Stimulated activated CD8-positive, alpha-beta memory T cell treated with anti-CD3 and anti-CD28 coated beads, Interleukin-15, amount 100 ng/mL, for 48 hours (primary cell): ENCODE data around the gene SPOPL.

Experiments
- DNase-seq, 2 donors: peaks; one replicate each; pipeline ENCODE4 v3.0.0-alpha.2; 2020; ENCODE audit warnings: low read depth in 2 of 2

The SPOPL gene

DNA sequence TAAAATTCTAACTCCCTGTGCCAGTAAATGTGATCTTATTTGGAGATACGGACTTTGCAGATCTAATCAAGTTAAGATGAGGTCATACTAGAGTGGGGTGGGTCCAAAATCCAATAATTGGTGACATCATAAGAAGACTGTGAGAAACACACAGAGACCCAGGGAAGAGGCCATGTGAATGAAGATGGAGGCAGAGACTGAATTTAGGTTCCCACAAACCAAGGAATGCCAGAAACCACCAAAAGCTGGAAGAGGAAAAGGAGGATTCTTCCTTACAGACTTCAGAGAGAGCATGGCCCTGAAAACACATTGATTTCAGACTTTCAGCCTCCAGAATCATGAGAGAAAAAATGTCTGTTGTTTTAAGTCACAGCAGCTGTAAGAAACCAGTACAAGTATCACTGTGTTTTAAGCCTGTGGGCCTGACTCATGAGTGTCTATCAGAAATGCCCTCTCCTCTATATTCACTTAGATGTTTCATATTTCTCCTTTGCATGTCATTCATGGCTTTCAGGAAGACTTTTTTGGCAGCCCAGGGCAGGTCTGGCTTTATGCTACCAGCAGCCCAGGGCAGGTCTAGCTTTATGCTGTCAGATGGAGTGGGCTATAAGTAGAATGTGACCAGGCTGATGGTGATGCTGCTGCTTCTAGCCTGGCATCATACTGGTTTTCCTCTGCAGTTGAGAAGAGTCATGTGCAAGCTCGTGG lies 100.0 kb downstream of the SPOPL start:
- no peak for DNase-seq

DNA sequence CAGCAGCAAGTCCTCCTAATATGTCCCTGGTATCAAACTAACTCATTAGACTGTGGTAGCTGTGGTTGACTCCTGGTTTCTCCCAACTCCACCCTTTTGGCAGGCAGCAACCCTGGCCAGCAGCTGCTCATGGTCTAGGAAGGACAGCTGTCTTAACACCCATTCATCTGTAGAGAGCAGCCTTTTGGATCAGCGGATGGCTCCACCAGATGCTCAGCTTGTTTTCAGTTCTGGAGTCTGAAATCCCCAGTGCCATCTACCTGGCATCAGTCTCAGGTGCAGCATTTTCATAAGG lies 100.5 kb downstream of the SPOPL start:
- DNase-seq: no peak

DNA sequence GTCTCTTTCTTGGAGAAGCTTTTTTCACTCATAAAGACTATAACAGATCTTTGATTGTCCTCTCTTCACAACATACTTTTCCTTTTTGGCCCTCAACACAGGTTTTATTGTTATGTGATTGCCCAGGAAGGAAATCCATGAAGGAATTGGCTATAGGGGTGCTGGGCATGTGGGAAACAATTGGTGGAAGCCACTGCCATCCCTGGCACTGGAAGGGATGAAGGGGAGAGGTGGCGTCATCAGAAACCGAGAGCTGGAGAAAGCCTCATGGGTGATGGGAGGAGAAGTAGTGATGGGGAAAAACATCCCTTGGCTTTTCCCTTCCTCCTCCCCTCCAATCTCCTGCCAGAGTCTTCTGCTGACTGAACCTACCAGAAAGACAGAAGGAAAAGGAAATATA lies 106.2 kb downstream of the SPOPL start:
- no peak for DNase-seq

DNA sequence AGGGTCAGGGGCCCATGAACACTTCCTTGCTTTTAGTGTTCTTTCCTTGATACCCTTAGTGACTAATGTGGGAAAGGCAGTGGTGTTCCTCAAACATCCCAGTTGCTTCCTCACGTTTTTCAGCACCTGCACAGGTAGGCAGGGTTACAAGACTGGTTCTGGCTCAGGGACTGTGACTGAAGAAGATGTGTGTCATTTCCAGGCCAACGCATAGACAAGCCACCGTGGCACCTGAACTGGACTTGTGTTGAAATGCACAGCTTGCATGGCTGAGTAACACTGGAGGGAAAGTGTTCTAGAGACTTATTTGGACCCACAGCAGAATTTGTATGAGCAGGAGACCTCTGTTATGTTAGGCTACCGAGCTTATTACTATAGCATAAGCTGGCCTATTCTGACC lies 107.9 kb downstream of the SPOPL start:
- no peak for DNase-seq

DNA sequence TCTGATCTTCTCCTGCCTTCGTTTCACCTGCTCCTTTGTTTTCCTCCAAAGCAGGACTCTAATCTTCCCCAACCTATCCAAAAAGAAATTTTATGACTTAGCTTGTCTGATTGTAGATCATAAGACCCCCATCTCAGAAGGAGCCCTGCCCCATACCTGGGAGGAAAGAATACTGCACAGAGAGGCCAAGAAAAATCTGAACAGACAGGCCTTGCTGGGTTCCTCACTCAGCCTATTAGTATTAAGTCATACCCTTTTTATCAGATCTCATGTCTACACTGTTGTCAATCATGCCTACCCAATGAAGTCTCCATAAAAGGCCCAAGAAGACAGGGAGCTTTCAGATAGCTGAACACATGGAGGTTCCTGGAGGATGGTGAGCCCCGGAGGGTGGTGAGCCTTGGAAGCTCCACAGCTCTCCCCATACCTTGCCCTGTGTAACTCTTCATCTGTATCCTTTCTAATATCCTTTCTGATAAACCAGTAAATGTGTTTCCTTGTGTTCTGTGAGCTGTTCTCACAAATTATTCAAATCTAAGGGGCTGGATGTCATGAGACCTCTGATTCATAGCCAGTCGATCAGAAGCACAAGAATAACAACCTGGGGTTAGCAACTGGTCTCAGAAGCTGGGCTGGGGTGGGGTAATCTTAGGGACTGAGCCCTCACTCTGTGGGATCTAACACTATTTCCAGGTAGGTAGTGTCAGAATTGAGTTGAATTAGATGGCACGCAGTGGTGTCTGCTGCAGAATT lies 108.8 kb downstream of the SPOPL start:
- no peak for DNase-seq

DNA sequence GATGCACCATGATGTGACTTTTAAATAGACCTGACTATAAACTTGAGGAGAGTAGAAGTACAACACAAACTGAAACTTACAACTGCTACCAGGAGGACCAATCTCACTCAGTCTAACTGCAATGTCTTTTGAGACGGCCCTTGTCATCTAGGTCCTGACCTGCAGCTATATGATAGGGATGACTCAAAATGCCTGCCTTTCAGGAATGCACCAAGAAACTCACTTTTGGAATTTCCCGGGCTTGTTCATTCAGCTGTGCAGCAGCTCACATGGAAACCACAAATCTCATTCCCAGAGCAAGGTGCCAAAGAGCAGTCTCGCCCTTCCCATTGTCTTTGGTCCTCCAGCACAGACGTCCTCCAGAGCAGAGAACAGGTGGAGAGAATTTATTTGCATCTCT lies 113.7 kb downstream of the SPOPL start:
- no peak for DNase-seq

DNA sequence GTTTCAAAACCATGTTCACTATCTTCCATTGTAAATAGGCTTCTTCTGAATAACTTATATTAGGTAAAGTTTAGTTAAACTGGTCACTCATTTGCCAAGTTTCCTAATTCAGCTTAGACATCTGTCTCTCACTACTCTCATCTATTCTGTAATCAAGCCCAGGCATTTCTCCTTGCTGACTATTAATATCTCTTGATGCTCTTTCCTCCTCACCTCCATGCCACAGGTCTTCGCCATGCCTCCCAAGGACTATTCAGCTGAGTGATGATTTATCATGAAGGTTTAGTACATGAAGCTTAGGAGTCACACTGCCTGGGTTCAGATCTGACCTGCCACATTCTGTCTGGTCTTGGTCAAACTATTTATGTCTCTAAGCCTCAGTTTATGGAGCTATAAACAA lies 115.5 kb downstream of the SPOPL start:
- no peak for DNase-seq

DNA sequence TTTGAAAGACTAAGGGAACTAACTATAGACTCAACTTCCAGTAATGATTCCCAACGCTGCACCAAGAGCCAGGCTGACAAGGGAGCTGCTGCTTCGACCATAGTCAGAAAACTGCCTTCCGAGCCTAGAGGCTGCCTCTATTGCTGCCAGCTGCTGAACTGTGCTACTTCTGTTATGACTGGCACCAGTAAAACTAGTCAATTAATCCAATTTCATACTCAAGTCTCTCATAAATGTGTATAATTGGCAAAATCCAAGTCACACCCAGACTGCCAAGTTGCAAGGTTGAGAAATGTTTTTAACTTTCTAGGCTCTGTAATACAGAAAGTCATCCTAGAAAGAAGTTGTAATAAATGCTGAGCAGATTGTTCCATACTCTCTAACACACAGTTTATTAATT lies 117.4 kb downstream of the SPOPL start:
- DNase-seq: no peak

DNA sequence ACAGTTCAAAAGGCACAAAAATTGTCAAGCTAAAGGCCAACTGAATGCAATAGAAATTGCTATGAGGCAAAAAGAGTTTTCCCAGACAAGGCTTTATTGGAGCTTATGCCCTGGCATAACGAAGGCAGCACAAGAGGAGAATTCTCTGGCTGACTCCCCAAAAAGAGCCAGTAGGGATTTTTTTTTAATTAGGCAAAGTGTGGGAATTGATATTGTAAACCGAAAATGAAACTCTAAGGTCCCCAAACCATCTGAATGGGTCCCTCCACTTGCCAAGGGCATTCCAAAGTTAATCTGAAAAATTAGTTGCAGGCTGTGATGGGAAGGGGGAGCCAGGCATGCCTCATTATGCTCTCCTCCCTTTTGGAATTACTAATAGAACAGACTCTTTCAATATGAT lies 118.9 kb downstream of the SPOPL start:
- DNase-seq: no peak

DNA sequence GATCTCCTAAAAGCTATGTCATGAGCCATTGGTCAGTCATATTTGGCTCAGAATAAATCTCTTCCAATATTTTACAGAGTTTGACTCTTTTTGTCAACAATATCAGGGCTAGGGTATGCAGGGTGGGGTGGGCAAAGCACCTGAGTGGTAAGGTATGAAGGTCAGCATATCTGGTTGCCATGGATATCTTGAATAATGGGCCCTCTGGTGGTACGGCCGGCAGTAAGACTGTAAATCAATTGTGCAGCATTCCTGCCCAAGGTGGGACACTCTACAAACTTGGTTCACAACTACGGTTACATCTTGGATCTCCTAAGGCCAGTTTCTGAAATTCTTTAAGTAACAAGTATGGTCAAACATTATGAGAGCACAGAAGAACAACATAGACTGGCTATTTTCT lies 119.6 kb downstream of the SPOPL start:
- DNase-seq: no peak

DNA sequence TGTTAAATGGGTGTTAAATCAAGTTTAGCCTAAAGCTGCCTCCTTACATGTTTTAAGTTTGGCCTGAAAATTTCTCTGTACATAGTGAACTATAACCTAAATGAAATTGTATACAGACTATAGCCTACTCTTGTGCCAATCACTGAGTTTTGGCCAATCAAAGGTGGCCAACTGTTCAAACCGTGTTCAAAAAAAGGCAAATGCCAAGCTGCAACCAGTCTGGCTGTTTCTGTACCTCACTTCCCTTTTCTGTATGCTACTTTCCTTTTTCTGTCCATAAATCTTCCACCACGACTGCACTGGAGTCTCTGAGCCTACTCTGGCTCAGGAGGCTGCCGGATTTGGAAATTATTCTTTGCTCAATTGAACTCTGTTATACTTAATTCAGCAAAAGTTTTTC lies 121.0 kb downstream of the SPOPL start:
- DNase-seq: no peak
